HEK293 (cell line): ENCODE data around the gene KRI1.
A peak's percentile ranks its signal among the peaks of the same experiment; 100 is the strongest.

Experiments used
- GLIS1 ChIP-seq: fragments of 450-650 bp; formaldehyde crosslinking; IDR thresholded peaks from 2 replicates; pipeline ENCODE4 v1.5.1; 2016; ENCODE audit warnings: missing biosample characterization, missing genetic modification characterization
- KLF17 ChIP-seq: fragments of 450-650 bp; formaldehyde crosslinking; IDR thresholded peaks from 2 replicates; pipeline ENCODE4 v1.5.1; 2016; ENCODE audit warnings: missing biosample characterization, missing genetic modification characterization
- KLF8 ChIP-seq: fragments of 450-650 bp; formaldehyde crosslinking; IDR thresholded peaks from 2 replicates; pipeline ENCODE4 v1.5.1; 2016; ENCODE audit warnings: missing biosample characterization, missing genetic modification characterization
- KLF9 ChIP-seq: fragments of 450-650 bp; formaldehyde crosslinking; IDR thresholded peaks from 2 replicates; pipeline ENCODE4 v1.5.1; 2016; ENCODE audit warnings: missing biosample characterization, missing genetic modification characterization, low read depth
- REST ChIP-seq: fragments of 450-650 bp; formaldehyde crosslinking; IDR thresholded peaks from 2 replicates; pipeline ENCODE4 v1.5.1; 2016; ENCODE audit warnings: missing biosample characterization, missing genetic modification characterization
- SP2 ChIP-seq: fragments of 450-650 bp; formaldehyde crosslinking; IDR thresholded peaks from 2 replicates; pipeline ENCODE4 v1.5.1; 2016; ENCODE audit warnings: missing biosample characterization, missing genetic modification characterization
- ZBTB17 ChIP-seq: fragments of 450-650 bp; formaldehyde crosslinking; IDR thresholded peaks from 2 replicates; pipeline ENCODE4 v1.5.1; 2016; ENCODE audit warnings: missing biosample characterization, missing genetic modification characterization
- ZBTB20 ChIP-seq: fragments of 450-650 bp; formaldehyde crosslinking; IDR thresholded peaks from 2 replicates; pipeline ENCODE4 v1.5.1; 2016; ENCODE audit warnings: missing biosample characterization, missing genetic modification characterization
- ZBTB8A ChIP-seq: fragments of 450-650 bp; formaldehyde crosslinking; IDR thresholded peaks from 2 replicates; pipeline ENCODE4 v1.5.1; 2016; ENCODE audit warnings: missing biosample characterization, missing genetic modification characterization
- ZFHX2 ChIP-seq: fragments of 450-650 bp; formaldehyde crosslinking; conservative IDR thresholded peaks from 2 replicates; pipeline ENCODE4 v1.5.1; 2016; ENCODE audit warnings: missing biosample characterization, missing genetic modification characterization
- ZFP37 ChIP-seq: fragments of 450-650 bp; formaldehyde crosslinking; IDR thresholded peaks from 2 replicates; pipeline ENCODE4 v1.5.1; 2016; ENCODE audit warnings: missing biosample characterization, missing genetic modification characterization
- ZNF335 ChIP-seq: fragments of 450-650 bp; formaldehyde crosslinking; conservative IDR thresholded peaks from 2 replicates; pipeline ENCODE4 v1.5.1; 2016; ENCODE audit warnings: missing biosample characterization, missing genetic modification characterization
- ZNF350 ChIP-seq: fragments of 450-650 bp; formaldehyde crosslinking; IDR thresholded peaks from 2 replicates; pipeline ENCODE4 v1.5.0; 2017; ENCODE audit warnings: missing biosample characterization, mild to moderate bottlenecking, missing genetic modification characterization
- ZNF560 ChIP-seq: fragments of 450-650 bp; formaldehyde crosslinking; IDR thresholded peaks from 2 replicates; pipeline ENCODE4 v1.5.1; 2017; ENCODE audit warnings: missing biosample characterization, missing genetic modification characterization, borderline replicate concordance
- ZNF561 ChIP-seq: fragments of 450-650 bp; IDR thresholded peaks from 2 replicates; pipeline ENCODE4 v1.5.1; 2018; ENCODE audit warnings: missing biosample characterization, missing genetic modification characterization, borderline replicate concordance
- ZNF571 ChIP-seq: fragments of 450-650 bp; formaldehyde crosslinking; IDR thresholded peaks from 2 replicates; pipeline ENCODE4 v1.5.0; 2017; ENCODE audit warnings: missing biosample characterization, missing genetic modification characterization
- ZNF596 ChIP-seq: fragments of 450-650 bp; IDR thresholded peaks from 2 replicates; pipeline ENCODE4 v1.5.0; 2018; ENCODE audit warnings: missing biosample characterization, mild to moderate bottlenecking, missing genetic modification characterization, moderate library complexity
- ZNF600 ChIP-seq: fragments of 450-650 bp; formaldehyde crosslinking; IDR thresholded peaks from 2 replicates; pipeline ENCODE4 v1.5.1; 2016; ENCODE audit warnings: missing biosample characterization, missing genetic modification characterization
- ZNF629 ChIP-seq: fragments of 450-650 bp; formaldehyde crosslinking; IDR thresholded peaks from 2 replicates; pipeline ENCODE4 v1.5.1; 2017; ENCODE audit warnings: missing biosample characterization, missing genetic modification characterization
- ZNF639 ChIP-seq: fragments of 450-650 bp; formaldehyde crosslinking; IDR thresholded peaks from 2 replicates; pipeline ENCODE4 v1.5.1; 2016; ENCODE audit warnings: missing biosample characterization, missing genetic modification characterization
- ZNF777 ChIP-seq: fragments of 450-650 bp; formaldehyde crosslinking; IDR thresholded peaks from 2 replicates; pipeline ENCODE4 v1.5.1; 2017; ENCODE audit warnings: missing biosample characterization, missing genetic modification characterization, borderline replicate concordance
- TF ChIP-seq, protein P1 (sequence below): fragments of 450-650 bp; formaldehyde crosslinking; IDR thresholded peaks from 2 replicates; pipeline ENCODE4 v1.5.1; 2016; ENCODE audit warnings: missing biosample characterization, missing genetic modification characterization
- TF ChIP-seq, protein P2 (sequence below): fragments of 450-650 bp; formaldehyde crosslinking; IDR thresholded peaks from 2 replicates; pipeline ENCODE4 v1.5.1; 2016; ENCODE audit warnings: missing biosample characterization, missing genetic modification characterization
- TF ChIP-seq, protein P3 (sequence below): fragments of 450-650 bp; formaldehyde crosslinking; IDR thresholded peaks from 2 replicates; pipeline ENCODE4 v1.5.1; 2016; ENCODE audit warnings: missing biosample characterization, missing genetic modification characterization
- TF ChIP-seq, protein P4 (sequence below): fragments of 450-650 bp; formaldehyde crosslinking; IDR thresholded peaks from 2 replicates; pipeline ENCODE4 v1.5.1; 2017; ENCODE audit warnings: missing biosample characterization, missing genetic modification characterization

Gene KRI1

DNA sequence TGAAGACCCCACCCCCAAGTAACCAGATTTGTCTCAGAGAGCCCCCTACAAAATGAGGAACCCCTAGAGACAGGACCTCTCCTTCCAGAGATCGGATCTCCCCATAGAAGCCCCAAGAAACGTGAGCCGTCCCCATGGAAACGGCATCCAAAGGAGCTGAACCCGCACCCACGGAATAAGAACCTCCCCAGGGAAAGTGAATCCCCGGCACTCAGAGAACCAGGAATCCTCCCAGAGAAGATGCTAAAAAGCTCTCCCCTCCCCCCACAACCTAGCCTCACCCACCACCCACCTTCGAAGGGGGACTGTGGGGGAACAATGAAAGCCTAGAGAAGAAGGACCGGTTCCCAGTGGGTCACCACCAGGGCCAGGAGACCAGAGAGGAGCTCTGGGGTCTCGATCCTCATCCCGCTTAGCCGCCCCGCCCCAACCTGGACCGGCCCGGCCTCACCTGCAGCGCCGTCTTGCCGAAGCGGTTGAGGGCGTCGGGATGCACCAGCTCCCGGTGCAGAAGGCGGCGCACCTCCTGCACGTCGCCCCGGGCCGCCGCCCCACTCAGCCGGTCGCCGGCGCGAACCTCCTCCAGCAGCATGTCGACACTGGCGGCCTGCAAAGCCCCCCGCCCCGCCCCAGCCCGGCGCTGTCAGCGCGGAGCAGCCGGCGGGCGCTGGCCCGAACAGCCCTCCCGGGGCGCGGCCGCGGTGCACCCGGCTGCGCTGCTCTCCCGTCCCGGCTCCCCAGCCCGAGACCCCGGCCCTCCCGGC is 2.4 kb upstream of the KRI1 start (continued):
- TF ChIP-seq REST (no peak), ZBTB17 (peak; percentile 54), ZNF560 (tag by site-specific recombination) (no peak), ZBTB8A (tag by site-specific recombination) (peak; percentile 22; the same call in 1 of the 2 replicates), SP2 (peak; percentile 32), ZNF629 (0 out of 2 replicates have a peak, but pooled peaks have one; percentile 14), KLF9 (tag by site-specific recombination) (peak; percentile 50; the same call in 1 of the 2 replicates), KLF17 (tag by site-specific recombination) (peak; percentile 37; the same call in 1 of the 2 replicates), KLF8 (tag by site-specific recombination) (peak; percentile 78), ZNF561 (0 out of 2 replicates have a peak, but pooled peaks have one; percentile 20), ZFHX2 (peak; percentile 42; the same call in 1 of the 2 replicates), ZBTB20 (tag by site-specific recombination) (peak; percentile 50; the same call in 1 of the 2 replicates), ZNF777 (tag by site-specific recombination) (0 out of 2 replicates have a peak, but pooled peaks have one; percentile 29), ZNF596 (tag by site-specific recombination) (peak; percentile 51; the same call in 1 of the 2 replicates), ZNF335 (tag by site-specific recombination) (peak; percentile 39; the same call in 1 of the 2 replicates), ZFP37 (tag by site-specific recombination) (no peak), ZNF639 (tag by site-specific recombination) (no peak), ZNF350 (no peak), ZNF571 (tag by site-specific recombination) (no peak), GLIS1 (tag by site-specific recombination) (peak; percentile 45; the same call in 1 of the 2 replicates), ZNF600 (tag by site-specific recombination) (peak; percentile 54)
- TF ChIP-seq, protein P1, sequence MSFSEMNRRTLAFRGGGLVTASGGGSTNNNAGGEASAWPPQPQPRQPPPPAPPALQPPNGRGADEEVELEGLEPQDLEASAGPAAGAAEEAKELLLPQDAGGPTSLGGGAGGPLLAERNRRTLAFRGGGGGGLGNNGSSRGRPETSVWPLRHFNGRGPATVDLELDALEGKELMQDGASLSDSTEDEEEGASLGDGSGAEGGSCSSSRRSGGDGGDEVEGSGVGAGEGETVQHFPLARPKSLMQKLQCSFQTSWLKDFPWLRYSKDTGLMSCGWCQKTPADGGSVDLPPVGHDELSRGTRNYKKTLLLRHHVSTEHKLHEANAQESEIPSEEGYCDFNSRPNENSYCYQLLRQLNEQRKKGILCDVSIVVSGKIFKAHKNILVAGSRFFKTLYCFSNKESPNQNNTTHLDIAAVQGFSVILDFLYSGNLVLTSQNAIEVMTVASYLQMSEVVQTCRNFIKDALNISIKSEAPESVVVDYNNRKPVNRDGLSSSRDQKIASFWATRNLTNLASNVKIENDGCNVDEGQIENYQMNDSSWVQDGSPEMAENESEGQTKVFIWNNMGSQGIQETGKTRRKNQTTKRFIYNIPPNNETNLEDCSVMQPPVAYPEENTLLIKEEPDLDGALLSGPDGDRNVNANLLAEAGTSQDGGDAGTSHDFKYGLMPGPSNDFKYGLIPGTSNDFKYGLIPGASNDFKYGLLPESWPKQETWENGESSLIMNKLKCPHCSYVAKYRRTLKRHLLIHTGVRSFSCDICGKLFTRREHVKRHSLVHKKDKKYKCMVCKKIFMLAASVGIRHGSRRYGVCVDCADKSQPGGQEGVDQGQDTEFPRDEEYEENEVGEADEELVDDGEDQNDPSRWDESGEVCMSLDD (tag by site-specific recombination): peak; percentile 58
- TF ChIP-seq, protein P2, sequence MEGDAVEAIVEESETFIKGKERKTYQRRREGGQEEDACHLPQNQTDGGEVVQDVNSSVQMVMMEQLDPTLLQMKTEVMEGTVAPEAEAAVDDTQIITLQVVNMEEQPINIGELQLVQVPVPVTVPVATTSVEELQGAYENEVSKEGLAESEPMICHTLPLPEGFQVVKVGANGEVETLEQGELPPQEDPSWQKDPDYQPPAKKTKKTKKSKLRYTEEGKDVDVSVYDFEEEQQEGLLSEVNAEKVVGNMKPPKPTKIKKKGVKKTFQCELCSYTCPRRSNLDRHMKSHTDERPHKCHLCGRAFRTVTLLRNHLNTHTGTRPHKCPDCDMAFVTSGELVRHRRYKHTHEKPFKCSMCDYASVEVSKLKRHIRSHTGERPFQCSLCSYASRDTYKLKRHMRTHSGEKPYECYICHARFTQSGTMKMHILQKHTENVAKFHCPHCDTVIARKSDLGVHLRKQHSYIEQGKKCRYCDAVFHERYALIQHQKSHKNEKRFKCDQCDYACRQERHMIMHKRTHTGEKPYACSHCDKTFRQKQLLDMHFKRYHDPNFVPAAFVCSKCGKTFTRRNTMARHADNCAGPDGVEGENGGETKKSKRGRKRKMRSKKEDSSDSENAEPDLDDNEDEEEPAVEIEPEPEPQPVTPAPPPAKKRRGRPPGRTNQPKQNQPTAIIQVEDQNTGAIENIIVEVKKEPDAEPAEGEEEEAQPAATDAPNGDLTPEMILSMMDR: peak; percentile 74
- TF ChIP-seq, protein P3, sequence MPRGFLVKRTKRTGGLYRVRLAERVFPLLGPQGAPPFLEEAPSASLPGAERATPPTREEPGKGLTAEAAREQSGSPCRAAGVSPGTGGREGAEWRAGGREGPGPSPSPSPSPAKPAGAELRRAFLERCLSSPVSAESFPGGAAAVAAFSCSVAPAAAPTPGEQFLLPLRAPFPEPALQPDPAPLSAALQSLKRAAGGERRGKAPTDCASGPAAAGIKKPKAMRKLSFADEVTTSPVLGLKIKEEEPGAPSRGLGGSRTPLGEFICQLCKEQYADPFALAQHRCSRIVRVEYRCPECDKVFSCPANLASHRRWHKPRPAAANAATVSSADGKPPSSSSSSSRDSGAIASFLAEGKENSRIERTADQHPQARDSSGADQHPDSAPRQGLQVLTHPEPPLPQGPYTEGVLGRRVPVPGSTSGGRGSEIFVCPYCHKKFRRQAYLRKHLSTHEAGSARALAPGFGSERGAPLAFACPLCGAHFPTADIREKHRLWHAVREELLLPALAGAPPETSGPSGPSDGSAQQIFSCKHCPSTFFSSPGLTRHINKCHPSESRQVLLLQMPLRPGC (tag by site-specific recombination): 0 out of 2 replicates have a peak, but pooled peaks have one; percentile 40
- TF ChIP-seq, protein P4, sequence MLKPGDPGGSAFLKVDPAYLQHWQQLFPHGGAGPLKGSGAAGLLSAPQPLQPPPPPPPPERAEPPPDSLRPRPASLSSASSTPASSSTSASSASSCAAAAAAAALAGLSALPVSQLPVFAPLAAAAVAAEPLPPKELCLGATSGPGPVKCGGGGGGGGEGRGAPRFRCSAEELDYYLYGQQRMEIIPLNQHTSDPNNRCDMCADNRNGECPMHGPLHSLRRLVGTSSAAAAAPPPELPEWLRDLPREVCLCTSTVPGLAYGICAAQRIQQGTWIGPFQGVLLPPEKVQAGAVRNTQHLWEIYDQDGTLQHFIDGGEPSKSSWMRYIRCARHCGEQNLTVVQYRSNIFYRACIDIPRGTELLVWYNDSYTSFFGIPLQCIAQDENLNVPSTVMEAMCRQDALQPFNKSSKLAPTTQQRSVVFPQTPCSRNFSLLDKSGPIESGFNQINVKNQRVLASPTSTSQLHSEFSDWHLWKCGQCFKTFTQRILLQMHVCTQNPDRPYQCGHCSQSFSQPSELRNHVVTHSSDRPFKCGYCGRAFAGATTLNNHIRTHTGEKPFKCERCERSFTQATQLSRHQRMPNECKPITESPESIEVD (tag by site-specific recombination): no peak
